G401 (cell line): ENCODE results near the gene CELF5. TPM values are rescaled to one million over a fixed set of nuclear protein-coding genes. Genes with fewer than 3 reads are reported as not detected.
"Not testable (repeated sequence)": the region's sequence is repeated elsewhere in the genome, so short reads cannot be mapped to it uniquely, and the experiment has no call there.

Experiments used
- DNase-seq: peaks from one replicate; pipeline ENCODE4 v3.0.0-alpha.2; 2015; ENCODE audit warnings: low spot score
- in situ Hi-C: cut with HindIII; loops from 2 replicates; pipeline ENCODE4 v1.10.0; 2016; ENCODE audit warnings: low sequenced_read_pairs, mixed read lengths
- total RNA-seq: library from RNA; depleted of rRNA; stranded (reverse); fragments of >200 nt; shearing (Covaris generic); gene quantifications from 2 replicates; pipeline ENCODE4 v1.2.3, GENCODE V29; 2014

The CELF5 gene
- total RNA-seq, 1 experiment from 2014 or later, result 1.5 TPM

GRCh38 chr19:3204646-3205275 is 19.7 kb upstream of the CELF5 start:
- DNase-seq, result no peak
- in situ Hi-C loops, result no loop called here

GRCh38 chr19:3206216-3206953 is 18.1 kb upstream of the CELF5 start:
- no peak for DNase-seq
- in situ Hi-C loops, result no loop called here

DNA sequence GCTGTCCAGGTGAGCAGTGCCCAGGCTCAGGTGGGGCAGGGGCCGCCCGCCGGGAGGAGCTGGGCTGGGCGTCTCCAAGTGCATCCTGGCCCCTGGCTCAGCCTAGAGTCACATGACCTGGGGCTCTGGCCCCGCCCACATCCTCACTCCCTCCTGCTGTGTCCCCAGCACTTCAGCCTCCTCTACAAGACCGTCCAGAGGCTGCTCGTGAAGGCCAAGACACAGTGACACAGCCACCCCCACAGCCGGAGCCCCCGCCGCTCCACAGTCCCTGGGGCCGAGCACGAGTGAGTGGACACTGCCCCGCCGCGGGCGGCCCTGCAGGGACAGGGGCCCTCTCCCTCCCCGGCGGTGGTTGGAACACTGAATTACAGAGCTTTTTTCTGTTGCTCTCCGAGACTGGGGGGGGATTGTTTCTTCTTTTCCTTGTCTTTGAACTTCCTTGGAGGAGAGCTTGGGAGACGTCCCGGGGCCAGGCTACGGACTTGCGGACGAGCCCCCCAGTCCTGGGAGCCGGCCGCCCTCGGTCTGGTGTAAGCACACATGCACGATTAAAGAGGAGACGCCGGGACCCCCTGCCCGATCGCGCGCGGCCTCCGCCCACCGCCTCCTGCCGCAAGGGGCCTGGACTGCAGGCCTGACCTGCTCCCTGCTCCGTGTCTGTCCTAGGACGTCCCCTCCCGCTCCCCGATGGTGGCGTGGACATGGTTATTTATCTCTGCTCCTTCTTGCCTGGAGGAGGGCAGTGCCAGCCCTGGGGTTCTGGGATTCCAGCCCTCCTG is 16.8 kb upstream of the CELF5 start:
- in situ Hi-C loops, result no loop called here
- no peak for DNase-seq

DNA sequence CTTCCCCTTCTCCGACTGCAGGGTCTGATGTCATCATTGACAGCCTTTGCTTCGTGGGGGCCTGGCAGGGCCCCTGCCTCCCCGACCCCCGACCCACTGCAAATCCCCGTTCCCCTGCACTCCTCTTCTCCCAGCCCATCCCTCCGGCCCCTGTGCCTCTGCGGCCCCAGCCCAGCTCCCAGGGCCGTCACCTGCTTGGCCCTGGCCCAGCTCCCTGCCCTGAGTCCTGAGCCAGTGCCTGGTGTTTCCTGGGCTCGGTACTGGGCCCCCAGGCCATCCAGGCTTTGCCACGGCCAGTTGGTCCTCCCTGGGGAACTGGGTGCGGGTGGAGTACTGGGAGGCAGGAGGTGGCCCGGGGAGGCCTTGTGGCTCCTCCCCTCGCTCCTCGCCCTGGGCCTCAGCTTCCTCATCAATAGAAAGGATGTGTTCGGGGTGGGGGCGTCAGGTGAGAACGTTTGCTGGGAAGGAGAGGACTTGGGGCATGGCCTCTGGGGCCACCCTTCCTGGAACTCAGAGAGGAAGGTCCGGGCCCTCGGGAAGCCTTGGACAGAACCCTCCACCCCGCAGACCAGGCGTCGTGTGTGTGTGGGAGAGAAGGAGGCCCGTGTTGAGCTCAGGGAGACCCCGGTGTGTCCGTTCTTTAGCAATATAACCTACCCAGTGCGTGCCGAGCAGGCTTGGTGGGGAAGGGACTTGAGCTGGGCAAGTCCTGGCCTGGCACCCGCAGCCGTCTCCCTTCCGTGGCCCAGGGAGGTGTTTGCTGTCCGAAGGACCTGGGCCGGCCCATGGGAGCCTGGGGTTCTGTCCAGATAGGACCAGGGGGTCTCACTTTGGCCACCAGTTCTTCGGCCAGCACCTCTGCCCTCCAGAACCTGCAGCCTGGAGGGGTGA is 15.9 kb upstream of the CELF5 start:
- no peak for DNase-seq
- in situ Hi-C loops, result no loop called here

DNA sequence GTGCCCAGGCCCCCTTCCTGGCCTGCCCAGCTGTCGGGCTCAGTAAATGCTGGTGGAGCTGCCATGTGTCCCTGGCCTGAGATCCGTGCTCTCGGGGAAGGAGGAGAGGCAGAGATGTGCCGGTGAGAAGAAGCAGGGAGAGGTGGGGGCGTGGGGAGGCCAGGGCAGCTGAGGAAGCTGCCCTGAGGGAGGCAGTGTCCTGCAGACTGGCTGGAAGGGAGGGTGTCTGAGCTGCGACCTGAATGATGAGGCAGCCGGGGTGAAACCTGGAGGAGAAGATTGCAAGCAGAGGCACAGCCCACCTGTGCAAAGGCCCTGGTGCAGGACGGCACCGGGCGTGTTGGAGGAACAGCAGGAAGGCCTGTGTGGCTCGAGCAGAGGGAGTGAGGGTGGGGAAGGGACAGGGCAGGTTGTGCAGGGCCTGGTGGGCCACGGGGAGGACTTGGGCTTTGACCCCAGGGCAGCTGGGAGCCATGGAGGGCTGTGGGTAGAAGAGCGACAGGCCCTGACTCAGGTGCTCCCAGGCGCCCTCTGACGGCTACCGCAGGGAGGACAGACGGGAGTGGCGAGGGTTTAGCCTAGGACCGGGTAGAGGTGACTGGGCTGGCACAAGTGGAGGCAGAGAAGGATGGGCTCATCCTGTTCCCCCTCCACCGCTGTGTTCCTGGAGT is 14.0 kb upstream of the CELF5 start:
- in situ Hi-C loops, result no loop called here
- DNase-seq, result peak; percentile 29

DNA sequence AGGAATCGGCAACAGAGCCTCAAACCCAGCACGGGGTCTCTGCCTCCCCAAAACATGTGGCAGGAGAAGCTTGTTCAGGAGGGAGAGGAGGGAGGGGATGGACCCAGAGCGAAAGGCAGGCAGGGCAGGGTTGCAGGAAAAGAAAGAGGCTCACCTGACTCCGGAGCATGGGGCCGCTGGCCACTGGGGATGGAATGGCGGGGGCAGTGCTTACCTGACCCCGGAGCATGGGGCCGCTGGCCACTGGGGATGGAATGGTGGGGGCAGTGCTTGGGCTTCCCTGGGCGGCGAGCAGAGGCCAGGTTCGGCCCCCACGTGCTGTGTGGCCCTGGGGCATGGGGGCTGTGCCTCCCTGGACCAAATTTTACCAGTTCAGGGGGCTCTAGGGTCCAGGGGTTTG is 13.3 kb upstream of the CELF5 start:
- no peak for DNase-seq
- in situ Hi-C loops, result no loop called here

DNA sequence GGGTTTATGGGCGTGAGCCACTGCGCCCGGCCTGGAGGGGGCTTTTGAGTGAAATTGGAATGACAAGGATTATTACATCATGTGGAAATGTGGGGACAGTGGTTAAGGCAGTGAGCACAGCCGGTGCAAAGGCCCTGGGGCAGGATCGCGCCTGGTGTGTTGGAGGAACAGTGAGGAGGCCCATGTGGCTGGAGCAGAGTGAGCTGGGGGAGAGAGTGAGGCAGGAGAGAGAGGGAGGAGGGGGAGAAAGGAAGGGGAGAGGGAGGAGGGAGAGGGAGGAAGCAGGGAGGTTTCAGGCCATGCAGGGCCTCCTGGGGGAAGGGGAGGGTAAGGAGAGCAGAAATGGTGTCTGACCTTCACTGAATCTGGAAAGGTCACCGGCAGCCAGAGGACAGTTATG is 11.3 kb upstream of the CELF5 start:
- in situ Hi-C loops, result no loop called here
- no peak for DNase-seq

DNA sequence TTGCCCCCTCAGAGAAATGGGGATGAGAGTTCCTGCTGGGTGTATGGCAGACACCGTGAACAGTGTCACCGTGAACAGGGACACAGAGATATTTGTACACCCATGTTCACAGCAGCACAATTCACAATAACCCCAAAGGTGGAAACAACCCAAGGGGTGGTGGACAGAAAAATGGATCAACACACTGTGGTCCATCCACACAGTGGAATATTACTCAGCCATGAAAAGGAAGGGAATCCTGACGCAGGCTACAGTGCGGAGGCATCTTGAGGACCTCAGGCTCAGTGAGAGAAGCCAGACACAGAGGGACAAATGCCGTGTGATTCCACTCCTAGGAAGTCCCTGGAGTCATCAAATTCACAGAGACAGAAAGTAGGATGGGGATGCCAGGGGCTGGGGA is 7.6 kb upstream of the CELF5 start:
- in situ Hi-C loops, result no loop called here
- no peak for DNase-seq

- in situ Hi-C loops, result no loop called here
- no peak for DNase-seq
Measured at GRCh38 chr19:3220576-3220975, 3.9 kb upstream of the CELF5 start.

DNA sequence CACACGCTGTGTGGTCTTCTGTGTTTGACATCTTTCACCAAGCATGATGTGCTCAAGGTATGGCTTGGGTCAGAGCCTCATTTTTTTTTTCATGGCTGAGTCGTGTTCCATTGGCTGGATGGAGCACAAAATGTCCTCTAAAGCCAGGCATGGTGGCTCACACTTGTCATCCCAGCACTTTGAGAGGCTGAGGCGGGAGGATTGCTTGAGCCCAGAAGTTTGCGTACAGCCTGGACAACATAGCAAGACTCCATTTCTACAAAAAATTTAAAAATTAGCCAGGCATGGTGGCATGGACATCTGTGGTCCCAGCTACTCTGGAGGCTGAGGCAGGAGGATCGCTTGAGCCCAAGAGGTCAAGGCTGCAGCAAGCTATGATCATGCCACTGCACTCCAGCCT is 2.9 kb upstream of the CELF5 start:
- DNase-seq, in situ Hi-C loops: not testable (repeated sequence)

DNA sequence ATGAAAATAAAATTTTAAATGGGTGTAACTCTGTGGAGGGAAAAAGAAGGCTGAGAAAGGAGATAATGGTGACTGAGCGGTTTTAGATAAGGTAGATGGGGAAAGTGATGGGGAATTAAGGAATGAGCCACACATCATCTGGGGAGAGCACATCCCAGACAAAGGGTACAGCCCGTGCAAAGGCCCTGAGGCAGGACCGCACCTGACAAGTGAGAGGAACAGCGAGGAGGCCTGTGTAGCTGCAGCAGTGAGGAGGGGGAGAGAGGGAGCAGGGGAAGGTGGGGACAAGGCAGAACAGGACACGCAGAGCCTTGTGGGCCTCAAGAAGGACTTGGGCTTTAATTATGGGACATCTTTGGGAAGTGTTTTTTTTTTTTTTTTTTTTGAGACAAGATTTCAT is 1.8 kb upstream of the CELF5 start:
- DNase-seq, result no peak
- in situ Hi-C loops, result no loop called here

- in situ Hi-C loops, result no loop called here
- no peak for DNase-seq
Measured at GRCh38 chr19:3225169-3225485, 666 bp downstream of the CELF5 start.

GRCh38 chr19:3225677-3226093 is 1.2 kb downstream of the CELF5 start:
- DNase-seq, result peak; percentile 43

GRCh38 chr19:3227054-3227626 is 2.7 kb downstream of the CELF5 start:
- in situ Hi-C loops, result no loop called here
- peak; percentile 54 for DNase-seq

More at GRCh38 chr19:3225677-3226093, 1.2 kb downstream of the CELF5 start:
- in situ Hi-C loops, result no loop called here

- no peak for DNase-seq
- in situ Hi-C loops, result no loop called here
Measured at GRCh38 chr19:3229346-3229743, 4.9 kb downstream of the CELF5 start.

DNA sequence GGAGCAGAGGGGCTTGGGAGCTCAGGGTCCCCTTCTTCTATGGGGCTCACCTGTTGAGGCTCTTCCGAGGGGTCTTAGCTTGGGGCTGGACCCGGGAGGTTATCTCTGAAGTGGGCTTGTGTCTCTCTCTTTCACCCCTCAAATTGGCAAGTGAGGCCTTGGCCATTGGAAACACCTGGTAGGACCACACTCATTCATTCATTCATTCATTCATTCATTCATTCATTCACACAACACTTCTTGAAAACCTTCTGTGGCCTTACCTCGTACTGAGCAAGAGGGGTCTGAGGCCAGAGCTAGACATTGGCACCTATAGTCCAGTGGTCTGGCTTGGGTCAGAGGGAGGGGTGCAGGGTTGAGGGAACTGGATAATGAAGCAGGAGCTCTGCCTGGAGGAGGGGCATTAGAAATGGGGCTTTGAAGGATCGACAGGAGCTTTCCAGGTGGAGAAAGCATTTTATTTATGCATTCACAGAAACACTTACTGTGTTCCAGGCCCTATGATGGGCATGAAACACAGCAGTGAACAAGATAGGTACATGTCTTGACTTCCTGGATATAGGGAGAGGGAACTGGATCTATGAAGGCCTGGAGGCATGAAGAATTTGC is 5.5 kb downstream of the CELF5 start:
- in situ Hi-C loops, result no loop called here
- no peak for DNase-seq

DNA sequence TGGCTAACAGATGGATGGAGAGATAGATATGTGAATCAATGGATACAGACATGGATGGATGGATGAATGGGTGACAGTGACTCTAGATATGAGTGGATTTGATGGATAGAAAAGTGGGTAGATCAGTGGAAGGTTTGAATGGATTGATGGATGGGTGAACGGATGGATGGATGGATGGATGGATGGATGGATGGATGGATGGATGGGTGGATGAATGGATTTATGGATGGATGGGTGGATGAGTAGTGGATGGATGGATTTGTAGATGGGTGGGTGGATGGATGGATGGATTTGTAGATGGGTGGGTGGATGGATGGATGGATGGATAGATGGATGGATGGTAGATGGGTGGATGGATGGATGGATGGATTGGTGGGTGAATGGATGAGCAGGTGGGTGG is 6.8 kb downstream of the CELF5 start:
- in situ Hi-C loops, result no loop called here
- DNase-seq, result no peak

DNA sequence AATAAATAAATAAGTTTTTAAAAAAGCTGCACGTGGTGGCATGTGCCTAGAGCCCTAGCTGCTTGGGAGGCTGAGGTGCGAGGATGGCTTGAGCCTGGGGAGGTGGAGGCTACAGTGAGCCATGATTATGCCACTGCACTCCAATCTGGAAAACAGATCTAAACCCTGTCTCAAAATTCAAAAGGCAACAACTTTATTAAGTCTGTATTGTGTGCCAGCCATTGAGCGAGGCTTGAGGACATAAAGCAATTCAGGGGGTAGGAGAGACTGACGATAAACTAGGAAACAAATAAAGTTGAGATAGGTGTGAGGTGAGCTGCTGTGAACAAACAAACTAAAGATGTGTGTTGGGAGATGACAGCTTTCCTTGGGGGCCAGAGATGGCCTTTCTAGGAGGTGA is 8.7 kb downstream of the CELF5 start:
- in situ Hi-C loops, result no loop called here
- DNase-seq, result no peak
